H1 (cell line): ENCODE results near the gene SPDYE2. TPM values are rescaled to one million over a fixed set of nuclear protein-coding genes. Genes with fewer than 3 reads are reported as not detected.
"Not testable (repeated sequence)": the region's sequence is repeated elsewhere in the genome, so short reads cannot be mapped to it uniquely, and the experiment has no call there.

Experiments
- CTCF ChIA-PET: fragments of 300-600 bp; sonication (Branson Sonifier 250); formaldehyde crosslinking; loops from one replicate; lab custom pipeline; 2021; ENCODE audit not compliant: partially characterized antibody; lab: Charles Lee
- POLR2A ChIA-PET: fragments of 300-600 bp; sonication (Branson Sonifier 250); formaldehyde crosslinking; loops from one replicate; lab custom pipeline; 2021; ENCODE audit warnings: inconsistent platforms; ENCODE audit not compliant: partially characterized antibody; lab: Charles Lee
- DNase-seq, 2 experiments: peaks; one replicate each; pipeline versions ENCODE4 v3.0.0 to v3.0.0-alpha.2; 2010 to 2022; ENCODE audit warnings: low spot score in 2 of 2, low read depth in 1 of 2, mixed read lengths in 1 of 2
- FAIRE-seq: peaks from 2 replicates; lab custom pipeline; 2011; peaks lifted over from hg19 to GRCh38; lab: Jason Lieb, UNC
- H2AFZ ChIP-seq: 2 replicates; pipeline ENCODE4 v1.8.1; 2012; ENCODE audit warnings: low read length, inconsistent platforms
- H2AK5ac ChIP-seq: 2 replicates; pipeline ENCODE4 v1.6.1; 2013; ENCODE audit warnings: low read depth, low read length
- H2BK120ac ChIP-seq: replicated peaks from 2 replicates; pipeline ENCODE3; 2013; ENCODE audit warnings: low read depth, low read length, inconsistent platforms
- H2BK12ac ChIP-seq: 2 replicates; pipeline ENCODE4 v1.6.1; 2013; ENCODE audit warnings: low read depth, low read length
- H2BK15ac ChIP-seq: 2 replicates; pipeline ENCODE4 v1.6.1; 2013; ENCODE audit warnings: low read length
- H2BK20ac ChIP-seq: 2 replicates; pipeline ENCODE4 v1.6.1; 2013; ENCODE audit warnings: low read length
- H2BK5ac ChIP-seq: 2 replicates; pipeline ENCODE4 v1.6.1; 2013; ENCODE audit warnings: low read depth, low read length
- H3K14ac ChIP-seq: 2 replicates; pipeline ENCODE4 v1.6.1; 2013; ENCODE audit warnings: inconsistent platforms; ENCODE audit not compliant: insufficient read length
- H3K18ac ChIP-seq: 2 replicates; pipeline ENCODE4 v1.6.1; 2013; ENCODE audit warnings: low read length; ENCODE audit errors: extremely low read depth
- H3K23ac ChIP-seq: 2 replicates; pipeline ENCODE4 v1.6.1; 2013; ENCODE audit warnings: inconsistent platforms; ENCODE audit not compliant: insufficient read length
- H3K23me2 ChIP-seq: 2 replicates; pipeline ENCODE4 v1.6.1; 2013; ENCODE audit warnings: low read depth, low read length
- H3K27ac ChIP-seq: 2 replicates; pipeline ENCODE4 v1.6.1; 2011; ENCODE audit warnings: low read depth, low read length, inconsistent platforms
- H3K27me3 ChIP-seq, 4 experiments: replicated peaks in 1 of 4; 1 replicate in 1 of 4; 2 replicates in 3 of 4; pipeline versions ENCODE4 v1.6.1 to v1.8.1; 2011 to 2013; ENCODE audit warnings: low read length in 3 of 4, mild to moderate bottlenecking in 3 of 4, inconsistent platforms in 2 of 4, mixed read lengths in 2 of 4, moderate library complexity in 1 of 4; ENCODE audit not compliant: control insufficient read depth in 3 of 4, insufficient read depth in 3 of 4; ENCODE audit errors: extremely low read depth in 1 of 4
- H3K36me3 ChIP-seq, 4 experiments: 2 replicates each; pipeline versions ENCODE4 v1.6.1 to v1.8.1; 2011 to 2013; ENCODE audit warnings: mild to moderate bottlenecking in 4 of 4, low read length in 3 of 4, moderate library complexity in 2 of 4, control low read depth in 1 of 4, inconsistent platforms in 1 of 4; ENCODE audit not compliant: insufficient read depth in 4 of 4, control insufficient read depth in 2 of 4
- H3K4ac ChIP-seq: replicated peaks from 2 replicates; pipeline ENCODE3; 2013; ENCODE audit warnings: low read length, low read depth, mixed read lengths, inconsistent platforms; ENCODE audit not compliant: insufficient read length
- H3K4me1 ChIP-seq, 4 experiments: replicated peaks in 1 of 4; 1 replicate in 1 of 4; 2 replicates in 3 of 4; pipeline versions ENCODE4 v1.6.1 to v1.8.1; 2011 to 2013; ENCODE audit warnings: low read length in 3 of 4, inconsistent platforms in 2 of 4, mixed read lengths in 1 of 4; ENCODE audit not compliant: insufficient read depth in 4 of 4, control insufficient read depth in 3 of 4
- H3K4me2 ChIP-seq, 2 experiments: 2 replicates each; pipeline versions ENCODE4 v1.6.1 to v1.8.1; 2011 to 2013; ENCODE audit warnings: low read depth in 2 of 2, low read length in 2 of 2, control low read depth in 1 of 2, inconsistent platforms in 1 of 2, mild to moderate bottlenecking in 1 of 2; ENCODE audit not compliant: insufficient read depth in 1 of 2
- H3K4me3 ChIP-seq, 4 experiments: fragments of 200-600, 300-600 bp in 1 of 4; sonication (generic), shearing (Covaris generic), sonication (Bioruptor Twin) in 1 of 4; 2 replicates each; pipeline versions ENCODE4 v1.5.1 to v1.8.1; 2011 to 2016; ENCODE audit warnings: low read length in 4 of 4, low read depth in 3 of 4, control low read depth in 2 of 4, inconsistent platforms in 2 of 4, mild to moderate bottlenecking in 2 of 4, mixed read lengths in 1 of 4, moderate library complexity in 1 of 4; ENCODE audit not compliant: insufficient read depth in 2 of 4; ENCODE audit errors: extremely low read depth in 1 of 4
- H3K56ac ChIP-seq: replicated peaks from 2 replicates; pipeline ENCODE3; 2013; ENCODE audit warnings: low read depth, mild to moderate bottlenecking, mixed read lengths, low read length, inconsistent platforms; ENCODE audit not compliant: insufficient read length
- H3K79me1 ChIP-seq: 2 replicates; pipeline ENCODE4 v1.6.1; 2013; ENCODE audit warnings: low read depth, low read length, control low read depth
- H3K79me2 ChIP-seq, 2 experiments: 2 replicates each; pipeline versions ENCODE4 v1.6.1 to v1.8.1; 2012 to 2013; ENCODE audit warnings: low read length in 2 of 2, mild to moderate bottlenecking in 2 of 2, inconsistent platforms in 1 of 2; ENCODE audit not compliant: insufficient read depth in 2 of 2, control insufficient read depth in 1 of 2
- H3K9ac ChIP-seq, 4 experiments: replicated peaks in 1 of 4; 1 replicate in 1 of 4; 2 replicates in 3 of 4; pipeline versions ENCODE4 v1.6.1 to v1.8.1; 2011 to 2013; ENCODE audit warnings: low read depth in 3 of 4, low read length in 3 of 4, control low read depth in 2 of 4, mild to moderate bottlenecking in 2 of 4, moderate library complexity in 2 of 4, inconsistent platforms in 1 of 4; ENCODE audit errors: extremely low read depth in 1 of 4
- H3K9me3 ChIP-seq, 2 experiments: 2 replicates each; pipeline versions ENCODE4 v1.6.1 to v1.8.1; 2012 to 2013; ENCODE audit warnings: mild to moderate bottlenecking in 2 of 2, moderate library complexity in 2 of 2, control low read depth in 1 of 2, inconsistent platforms in 1 of 2, low read depth in 1 of 2, low read length in 1 of 2, mixed read lengths in 1 of 2; ENCODE audit not compliant: insufficient read depth in 2 of 2
- H4K20me1 ChIP-seq, 2 experiments: replicated peaks in 1 of 2; 2 replicates each; pipeline versions ENCODE3 to v1.8.1; 2011 to 2013; ENCODE audit warnings: inconsistent platforms in 2 of 2, low read length in 2 of 2, mild to moderate bottlenecking in 1 of 2; ENCODE audit not compliant: insufficient read depth in 2 of 2, control insufficient read depth in 1 of 2
- H4K5ac ChIP-seq: 2 replicates; pipeline ENCODE4 v1.6.1; 2013; ENCODE audit warnings: low read length, low read depth, mixed read lengths, inconsistent platforms; ENCODE audit not compliant: insufficient read length
- H4K8ac ChIP-seq: 2 replicates; pipeline ENCODE4 v1.8.0; 2013; ENCODE audit warnings: mild to moderate bottlenecking, moderate library complexity, low read length, inconsistent platforms; ENCODE audit not compliant: insufficient read depth; ENCODE audit errors: extremely low read depth
- H4K91ac ChIP-seq: replicated peaks from 2 replicates; pipeline ENCODE3; 2013; ENCODE audit warnings: low read length, mixed read lengths, inconsistent platforms; ENCODE audit not compliant: insufficient read length
- WGBS, 2 experiments: shearing (Covaris generic) in 1 of 2; methylation state at CpG; one replicate each; pipeline versions ENCODE4 v1.1.6 to v1.1.7; 2013 to 2015; ENCODE audit warnings: low lambda C conversion rate in 2 of 2, mixed read lengths in 2 of 2, inconsistent platforms in 1 of 2, low coverage in 1 of 2, missing lambda C conversion rate in 1 of 2; ENCODE audit not compliant: insufficient replicate concordance in 2 of 2, insufficient coverage in 1 of 2, insufficient read length in 1 of 2; ENCODE audit errors: extremely low coverage in 1 of 2, missing lambda C conversion rate in 1 of 2; 5-methylcytosine and 5-hydroxymethylcytosine counted together
- polyA plus RNA-seq, 7 experiments: library from polyadenylated mRNA; depleted of rRNA in 3 of 7; stranded (reverse) in 5 of 7; unstranded in 2 of 7; fragments of >200 nt in 5 of 7; fragments of 200-250 nt in 2 of 7; gene quantifications; 1 replicate in 5 of 7; 2 replicates in 1 of 7; 4 replicates in 1 of 7; pipeline versions ENCODE4 v1.2.1 to v1.2.3, GENCODE V29; 2011 to 2013; ENCODE audit warnings: missing spikeins in 2 of 7, mixed read lengths in 2 of 7
- total RNA-seq: library from RNA; stranded (reverse); fragmentation: NEBNext Ultra II Directional; extraction: Animal tissue kit (Norgen Biotek cat#: 25700); gene quantifications from 2 replicates; pipeline ENCODE4 v1.2.1, GENCODE V29; 2021

SPDYE2 gene
- total and polyA plus RNA-seq, 2 of the 8 experiments (the other 6 are each of a cell fraction or from before 2014, with no cell fraction given), result not detected

DNA sequence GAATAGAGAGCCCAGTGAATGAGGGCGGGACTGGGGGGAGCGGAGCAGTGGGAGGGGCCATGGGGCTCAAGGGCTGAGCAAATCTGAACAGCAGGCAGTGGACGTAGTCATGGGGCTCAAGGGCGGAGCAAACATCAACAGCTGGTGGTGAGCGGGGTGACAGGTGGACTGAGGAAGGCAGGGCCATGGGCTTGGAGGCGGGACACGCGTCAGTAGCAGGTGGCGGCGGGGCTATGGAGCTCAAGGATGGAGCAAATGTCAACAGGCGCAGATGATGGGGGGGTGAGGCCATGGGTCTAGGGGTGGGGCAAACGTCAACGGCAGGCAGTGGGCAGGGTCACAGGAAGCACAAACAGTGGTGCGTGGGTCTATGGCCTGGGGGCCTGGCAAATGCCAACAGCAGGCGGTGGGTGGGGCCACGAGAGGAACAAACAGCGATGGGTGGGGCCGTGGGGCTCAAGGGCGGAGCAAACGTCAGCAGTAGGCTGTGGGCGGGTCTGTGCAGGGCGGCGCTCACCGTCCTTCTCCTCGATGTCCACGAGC, 41.5 kb downstream of the SPDYE2 start:
- H3K27me3 ChIP-seq, H2BK15ac ChIP-seq, H3K79me2 ChIP-seq, H4K5ac ChIP-seq, H2BK12ac ChIP-seq, CTCF ChIA-PET, H3K4me1 ChIP-seq, H4K91ac ChIP-seq, H3K23me2 ChIP-seq, H2BK120ac ChIP-seq, H3K79me1 ChIP-seq, H3K9me3 ChIP-seq, H3K14ac ChIP-seq, H4K20me1 ChIP-seq, H3K9ac ChIP-seq, H2BK5ac ChIP-seq, H3K36me3 ChIP-seq, POLR2A ChIA-PET, H3K56ac ChIP-seq, FAIRE-seq, H2AK5ac ChIP-seq, H3K18ac ChIP-seq, H3K27ac ChIP-seq, H3K23ac ChIP-seq, H2BK20ac ChIP-seq, H3K4ac ChIP-seq, H3K4me2 ChIP-seq, H3K4me3 ChIP-seq, H2AFZ ChIP-seq, H4K8ac ChIP-seq: not testable (repeated sequence)
- DNase-seq, result peak in 1 of 2 experiments; percentile 93
- WGBS, 2 experiments, result 12% methylated on average over 6 of the region's 26 CpGs; no CpG with 5 or more reads in 1 of the 2 experiments

DNA sequence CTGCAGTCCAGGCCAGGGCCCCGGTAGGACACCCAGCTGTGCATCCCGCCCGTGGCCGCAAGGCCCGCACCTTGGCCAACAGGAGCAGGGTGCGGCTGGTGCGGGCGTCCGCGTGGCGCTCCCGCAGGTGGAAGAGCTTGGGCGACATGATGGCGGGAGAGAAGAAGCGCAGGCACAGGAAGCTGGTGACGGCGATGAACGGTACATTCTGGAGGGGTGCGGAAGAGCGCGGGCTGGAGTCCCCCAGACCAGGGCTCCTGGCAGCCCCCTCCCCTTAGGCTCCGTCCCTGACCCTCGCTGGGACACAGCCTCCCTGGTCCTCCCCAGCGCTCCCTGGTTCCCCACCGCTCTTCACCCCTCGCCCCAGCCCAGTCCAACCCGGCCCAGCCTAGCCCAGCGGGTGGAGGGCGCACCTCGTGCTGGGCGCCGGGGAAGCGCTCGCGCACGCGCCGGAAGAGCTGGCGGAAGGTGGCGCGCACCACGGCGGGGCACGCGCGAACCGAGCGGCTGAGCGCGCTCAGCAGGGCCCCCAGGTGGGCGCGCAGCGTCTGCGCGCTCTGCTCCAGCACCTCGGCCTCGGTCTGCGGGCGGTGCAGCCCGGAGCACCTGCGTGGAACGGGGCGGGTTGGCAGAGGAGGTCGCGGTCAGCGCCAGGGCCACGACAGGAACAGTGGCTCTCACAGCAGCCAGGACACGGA, 42.8 kb downstream of the SPDYE2 start:
- H3K4me1 ChIP-seq, H3K23me2 ChIP-seq, H3K79me1 ChIP-seq, H3K79me2 ChIP-seq, DNase-seq, H3K9me3 ChIP-seq, H3K56ac ChIP-seq, H3K4ac ChIP-seq, CTCF ChIA-PET, H3K9ac ChIP-seq, H3K23ac ChIP-seq, H4K20me1 ChIP-seq, H4K91ac ChIP-seq, POLR2A ChIA-PET, H3K18ac ChIP-seq, H2BK5ac ChIP-seq, H2AFZ ChIP-seq, H2BK12ac ChIP-seq, H3K14ac ChIP-seq, FAIRE-seq, H2AK5ac ChIP-seq, H2BK20ac ChIP-seq, H4K5ac ChIP-seq, H3K4me2 ChIP-seq, H2BK15ac ChIP-seq, H3K27me3 ChIP-seq, H3K36me3 ChIP-seq, H4K8ac ChIP-seq, H2BK120ac ChIP-seq, H3K4me3 ChIP-seq, H3K27ac ChIP-seq: not testable (repeated sequence)
- no CpG with 5 or more reads among the region's 68 CpGs for WGBS, 2 experiments
